22Rv1 (cell line): ENCODE data around the gene FMNL3.

ENCODE experiments used
- H3K27ac ChIP-seq: fragments of 450-650 bp; 2 replicates; pipeline ENCODE4 v1.5.1; 2017
- ZFX ChIP-seq: fragments of 450-650 bp; IDR thresholded peaks from 2 replicates; pipeline ENCODE4 v1.6.1; 2017; ENCODE audit warnings: antibody characterized with exemption, borderline replicate concordance
- TF ChIP-seq, protein P1 (sequence below): fragments of 450-650 bp; IDR thresholded peaks from 2 replicates; pipeline ENCODE4 v1.5.1; 2017; ENCODE audit warnings: mild to moderate bottlenecking

Gene FMNL3

DNA sequence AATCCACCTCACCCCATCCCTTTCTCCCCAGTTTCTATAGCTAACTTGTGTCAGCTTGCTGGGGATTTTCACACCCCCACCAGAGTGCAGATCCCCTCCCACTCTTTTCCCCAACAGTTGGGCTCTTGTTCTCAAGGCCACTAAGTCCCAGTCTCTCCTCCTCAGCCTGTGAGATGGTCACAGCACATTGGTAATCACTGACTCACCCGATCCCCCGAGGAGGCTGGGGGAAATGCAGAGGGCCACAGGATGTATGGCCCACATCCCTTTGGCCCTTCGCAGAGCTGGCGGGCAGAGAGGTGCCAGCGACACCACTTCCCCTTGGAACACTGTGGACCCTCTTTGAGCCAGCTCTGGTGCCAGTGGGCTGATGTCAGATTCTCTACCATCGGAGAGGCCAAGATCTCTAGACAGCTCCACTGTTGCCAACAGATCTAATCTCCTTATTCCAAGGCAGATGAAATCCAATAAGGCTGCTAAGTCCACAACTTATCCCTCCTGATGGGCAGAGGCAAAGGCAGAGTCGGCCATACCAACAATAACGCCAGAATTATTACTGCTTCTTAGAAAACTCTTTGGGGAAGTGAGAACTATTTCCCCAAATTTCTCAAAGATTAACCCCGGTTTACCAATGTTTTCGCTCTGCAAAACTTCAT is 1.6 kb downstream of the FMNL3 start:
- no peak for TF ChIP-seq ZFX
- TF ChIP-seq, protein P1, sequence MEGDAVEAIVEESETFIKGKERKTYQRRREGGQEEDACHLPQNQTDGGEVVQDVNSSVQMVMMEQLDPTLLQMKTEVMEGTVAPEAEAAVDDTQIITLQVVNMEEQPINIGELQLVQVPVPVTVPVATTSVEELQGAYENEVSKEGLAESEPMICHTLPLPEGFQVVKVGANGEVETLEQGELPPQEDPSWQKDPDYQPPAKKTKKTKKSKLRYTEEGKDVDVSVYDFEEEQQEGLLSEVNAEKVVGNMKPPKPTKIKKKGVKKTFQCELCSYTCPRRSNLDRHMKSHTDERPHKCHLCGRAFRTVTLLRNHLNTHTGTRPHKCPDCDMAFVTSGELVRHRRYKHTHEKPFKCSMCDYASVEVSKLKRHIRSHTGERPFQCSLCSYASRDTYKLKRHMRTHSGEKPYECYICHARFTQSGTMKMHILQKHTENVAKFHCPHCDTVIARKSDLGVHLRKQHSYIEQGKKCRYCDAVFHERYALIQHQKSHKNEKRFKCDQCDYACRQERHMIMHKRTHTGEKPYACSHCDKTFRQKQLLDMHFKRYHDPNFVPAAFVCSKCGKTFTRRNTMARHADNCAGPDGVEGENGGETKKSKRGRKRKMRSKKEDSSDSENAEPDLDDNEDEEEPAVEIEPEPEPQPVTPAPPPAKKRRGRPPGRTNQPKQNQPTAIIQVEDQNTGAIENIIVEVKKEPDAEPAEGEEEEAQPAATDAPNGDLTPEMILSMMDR, result no peak
- no peak overlapping the region for H3K27ac ChIP-seq

DNA sequence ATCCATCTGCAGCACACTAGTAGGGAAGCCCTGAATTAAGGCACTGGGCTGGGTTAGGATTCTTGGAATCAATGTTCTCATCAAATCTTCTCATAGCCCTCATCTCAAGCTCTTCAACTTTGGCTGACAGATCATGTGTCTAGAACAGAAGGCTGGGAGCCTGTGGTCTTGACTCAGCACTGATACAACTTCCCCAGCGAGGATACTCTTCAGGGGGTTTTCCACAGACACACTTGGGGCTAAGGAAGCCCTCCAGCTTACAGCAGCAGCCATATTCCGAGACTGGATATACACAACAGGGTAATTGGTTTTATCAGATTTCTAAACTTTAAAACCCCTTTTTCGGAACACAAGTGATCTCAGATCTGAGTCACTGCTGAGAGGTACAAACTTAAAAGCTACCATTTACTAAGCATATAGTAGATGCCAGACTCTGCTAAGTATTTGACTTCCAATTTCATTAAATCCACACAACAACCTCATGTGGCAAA is 3.5 kb downstream of the FMNL3 start:
- TF ChIP-seq ZFX, result no peak
- TF ChIP-seq, protein P1, result no peak
- H3K27ac ChIP-seq, result no peak overlapping the region

DNA sequence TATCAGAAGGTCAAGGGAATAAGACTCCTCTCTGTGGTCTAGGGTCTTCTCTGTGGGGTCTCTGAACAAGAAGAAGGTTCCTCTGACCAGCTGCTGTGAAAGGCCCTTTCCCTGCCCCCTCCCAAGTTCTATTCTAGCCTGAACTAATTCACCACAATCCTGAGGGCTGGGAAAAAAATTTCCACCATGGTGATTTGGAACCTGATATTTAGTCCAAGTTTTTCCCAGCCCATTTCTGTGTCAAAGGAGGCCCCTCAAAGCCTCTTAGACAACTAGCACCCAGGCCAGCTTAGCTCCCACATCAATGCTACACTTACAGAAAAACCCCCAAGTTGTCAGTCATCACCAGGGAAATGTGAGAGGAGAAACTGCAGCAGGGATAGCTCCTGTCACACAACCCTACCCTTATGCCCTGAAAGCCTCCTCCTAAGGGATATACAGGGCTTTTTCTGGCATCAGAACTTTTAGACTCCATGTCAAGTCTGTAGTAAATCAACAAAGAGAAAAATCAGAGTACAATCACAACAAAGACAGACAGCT is 4.5 kb downstream of the FMNL3 start:
- H3K27ac ChIP-seq, result no peak overlapping the region
- no peak for TF ChIP-seq ZFX
- TF ChIP-seq, protein P1, result no peak

DNA sequence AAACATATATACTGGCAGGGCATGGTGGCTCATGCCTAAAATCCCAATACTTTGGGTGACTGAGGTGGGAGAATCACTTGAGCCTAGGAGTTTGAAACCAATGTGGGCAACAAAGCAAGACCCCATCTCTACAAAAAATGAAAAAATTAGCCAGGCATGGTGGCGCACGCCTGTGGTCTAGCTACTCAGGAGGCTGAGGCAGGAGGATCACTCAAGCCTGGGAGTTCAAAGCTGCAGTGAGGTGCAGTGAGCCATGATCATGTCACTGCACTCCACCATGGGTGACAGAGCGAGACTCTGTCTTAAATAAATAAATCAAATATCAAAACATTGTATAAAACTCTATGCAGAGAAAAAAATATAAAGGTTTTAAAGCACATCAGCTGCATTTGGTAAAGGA is 5.2 kb downstream of the FMNL3 start:
- no peak for TF ChIP-seq ZFX
- TF ChIP-seq, protein P1, result no peak
- no peak overlapping the region for H3K27ac ChIP-seq

DNA sequence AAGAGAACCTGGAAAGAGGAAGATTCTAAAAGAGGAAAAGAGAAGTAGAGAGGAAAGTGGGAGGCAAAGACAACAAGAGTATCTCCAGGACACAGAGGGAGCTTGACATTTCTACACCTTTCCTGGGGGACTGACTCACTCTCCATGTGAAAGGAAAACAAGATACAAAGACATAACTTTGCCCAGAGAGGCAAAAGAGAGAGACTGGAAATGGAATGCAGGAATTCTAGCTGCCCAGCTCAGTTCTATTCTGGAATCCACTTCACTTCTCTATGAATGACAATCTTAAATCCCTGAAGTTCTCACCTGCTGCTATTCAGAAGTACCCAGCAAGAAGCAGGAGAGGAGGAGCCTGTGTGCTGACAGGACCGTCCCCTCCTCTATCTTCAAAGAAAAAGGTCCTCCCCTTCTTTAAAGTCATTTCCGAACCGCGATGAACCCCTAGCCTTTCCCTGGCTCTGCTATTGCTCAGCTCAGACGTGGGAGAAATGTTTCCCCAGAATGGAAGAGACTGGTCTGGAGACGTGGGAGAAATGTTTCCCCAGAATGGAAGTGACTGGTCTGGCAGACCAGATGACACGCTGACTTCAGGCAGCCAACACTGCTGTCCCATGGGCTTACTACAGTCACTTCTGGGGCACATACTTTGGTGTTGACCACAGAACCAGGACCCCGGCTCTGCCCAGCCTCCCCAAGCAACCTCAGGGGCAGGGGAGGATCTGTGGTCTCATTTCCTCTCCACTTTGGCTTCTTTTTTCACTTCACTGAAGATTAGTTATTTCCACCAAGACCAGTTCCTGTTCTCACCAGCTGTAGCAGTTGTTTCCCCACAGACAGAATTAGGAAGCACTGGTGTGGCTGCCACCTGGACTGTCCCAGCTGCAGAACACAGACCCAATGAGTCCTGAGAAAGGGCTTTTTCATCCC is 8.3 kb downstream of the FMNL3 start:
- TF ChIP-seq ZFX, result no peak
- TF ChIP-seq, protein P1, result no peak
- no peak overlapping the region for H3K27ac ChIP-seq

DNA sequence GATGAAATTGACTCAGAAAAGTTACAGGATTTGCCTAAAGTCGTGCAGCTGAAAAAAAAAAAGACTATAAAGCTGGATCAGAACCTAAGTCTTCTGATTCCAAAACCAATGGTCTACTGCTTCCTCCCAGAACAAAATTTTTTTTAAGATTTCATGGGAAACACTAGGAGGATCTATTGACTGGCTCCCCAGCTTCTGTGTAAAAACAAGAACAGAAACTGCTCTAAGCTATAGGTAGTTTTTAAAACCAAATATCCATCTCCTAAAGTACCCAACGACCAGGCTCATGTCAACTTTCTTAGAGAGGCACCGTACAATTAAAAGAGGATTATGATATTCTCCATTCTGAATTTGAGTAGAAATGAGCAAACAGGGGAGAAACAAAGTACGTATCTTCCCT is 9.4 kb downstream of the FMNL3 start:
- no peak for TF ChIP-seq ZFX
- TF ChIP-seq, protein P1, result no peak
- no peak overlapping the region for H3K27ac ChIP-seq
